IgD-negative memory B cell (primary cell): ENCODE results near the gene GNAI1. TPM values are rescaled to one million over a fixed set of nuclear protein-coding genes. Genes with fewer than 3 reads are reported as not detected.
"Not testable (repeated sequence)": the region's sequence is repeated elsewhere in the genome, so short reads cannot be mapped to it uniquely, and the experiment has no call there.

Experiments
- H3K27ac Mint-ChIP-seq, 3 donors: one replicate each; pipeline ENCODE4 v1.8.0; 2020 to 2022; ENCODE audit warnings: mild to moderate bottlenecking in 3 of 3, mixed read lengths in 3 of 3, moderate library complexity in 1 of 3
- H3K27me3 Mint-ChIP-seq: one replicate; pipeline ENCODE4 v1.8.0; 2021; ENCODE audit warnings: mixed read lengths
- H3K36me3 Mint-ChIP-seq: one replicate; pipeline ENCODE4 v1.8.0; 2020; ENCODE audit warnings: mild to moderate bottlenecking, mixed read lengths
- H3K4me1 Mint-ChIP-seq, 3 donors: one replicate each; pipeline ENCODE4 v1.8.0; 2020 to 2022; ENCODE audit warnings: mixed read lengths in 3 of 3, mild to moderate bottlenecking in 1 of 3
- H3K4me3 Mint-ChIP-seq, 4 donors: one replicate each; pipeline ENCODE4 v1.8.0; 2020 to 2022; ENCODE audit warnings: mild to moderate bottlenecking in 4 of 4, mixed read lengths in 4 of 4, moderate library complexity in 3 of 4
- H3K9me3 Mint-ChIP-seq, 3 donors: one replicate each; pipeline ENCODE4 v1.8.0; 2020 to 2021; ENCODE audit warnings: mixed read lengths in 3 of 3, mild to moderate bottlenecking in 1 of 3
- polyA plus RNA-seq: library from polyadenylated mRNA; unstranded; fragments of 300-500 nt; fragmentation: Illumina TruSeq; gene quantifications from one replicate; pipeline ENCODE4 v1.2.3, GENCODE V29; 2021

GNAI1 gene
- polyA plus RNA-seq, 1 donor from 2014 or later, result 0.10 TPM

DNA sequence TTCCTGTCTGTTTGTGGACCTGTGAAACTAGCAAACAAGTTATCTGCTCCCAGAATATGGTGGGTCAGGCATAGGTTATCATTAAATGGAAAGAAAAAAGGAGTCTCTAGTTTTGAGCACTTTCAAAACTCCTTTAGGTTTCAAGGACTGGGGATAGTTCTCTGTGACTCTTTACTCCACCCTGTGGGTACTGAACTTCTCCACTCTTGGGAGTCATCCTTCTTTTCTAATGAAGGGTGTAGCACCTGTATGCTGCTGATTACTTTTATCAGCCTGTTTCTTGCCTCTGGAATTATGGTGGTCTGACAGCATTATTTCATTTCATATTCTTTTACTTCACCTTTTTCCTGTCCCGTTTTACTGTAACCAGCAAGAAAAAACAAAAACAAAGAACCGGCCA lies 6.7 kb downstream of the GNAI1 start:
- H3K9me3 Mint-ChIP-seq, result peaks cover 0 to 2% (median 2%) of the 10 kb centered on the region in 3 donors
- peaks cover 12% of the 10 kb centered on the region for H3K27me3 Mint-ChIP-seq
- no peaks in the 10 kb centered on the region for H3K36me3 Mint-ChIP-seq
- peaks cover 0 to 6% (median 0%) of the 10 kb centered on the region in 3 donors for H3K4me1 Mint-ChIP-seq
- no peak overlapping the region for H3K27ac Mint-ChIP-seq
- H3K4me3 Mint-ChIP-seq, result no peak overlapping the region

DNA sequence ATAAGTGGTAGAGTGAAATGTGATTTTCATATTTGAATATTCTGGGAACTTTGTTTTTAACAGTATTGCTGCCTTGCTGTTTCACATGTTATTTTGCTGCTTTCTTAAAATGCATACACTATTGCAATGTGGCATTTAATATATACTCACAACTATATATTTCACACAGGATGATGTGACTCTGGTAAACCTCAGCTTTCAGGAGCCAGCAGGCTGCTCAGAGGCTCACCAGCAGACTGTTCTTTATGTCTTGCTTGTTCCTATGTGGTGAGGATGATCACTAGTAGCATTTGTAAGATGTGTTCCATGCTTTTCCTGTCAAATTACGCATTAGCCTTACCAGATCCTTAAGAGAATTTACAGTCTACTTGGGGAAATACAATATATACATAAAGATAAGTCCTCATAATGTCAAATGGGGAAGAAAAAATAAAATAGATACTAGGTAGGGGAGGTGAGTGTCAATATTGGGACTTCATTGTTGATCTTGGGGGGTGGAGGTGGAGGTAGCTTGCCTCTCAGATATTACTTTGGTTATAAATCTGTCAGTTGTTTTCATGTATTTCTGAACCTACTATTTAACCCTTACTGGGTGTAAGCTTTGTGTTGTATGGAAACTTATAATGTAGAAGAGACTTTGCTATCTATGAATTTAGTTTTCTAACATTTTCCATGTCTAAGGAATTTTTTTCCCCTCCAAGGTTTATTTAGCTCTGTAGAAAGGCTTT lies 8.4 kb downstream of the GNAI1 start:
- H3K4me1 Mint-ChIP-seq, result no peaks in the 10 kb centered on the region
- H3K36me3 Mint-ChIP-seq, result no peaks in the 10 kb centered on the region
- H3K27ac Mint-ChIP-seq, result no peak overlapping the region
- H3K27me3 Mint-ChIP-seq, result no peaks in the 10 kb centered on the region
- H3K9me3 Mint-ChIP-seq, result peaks cover 0 to 2% (median 0%) of the 10 kb centered on the region in 3 donors
- H3K4me3 Mint-ChIP-seq, result no peak overlapping the region

DNA sequence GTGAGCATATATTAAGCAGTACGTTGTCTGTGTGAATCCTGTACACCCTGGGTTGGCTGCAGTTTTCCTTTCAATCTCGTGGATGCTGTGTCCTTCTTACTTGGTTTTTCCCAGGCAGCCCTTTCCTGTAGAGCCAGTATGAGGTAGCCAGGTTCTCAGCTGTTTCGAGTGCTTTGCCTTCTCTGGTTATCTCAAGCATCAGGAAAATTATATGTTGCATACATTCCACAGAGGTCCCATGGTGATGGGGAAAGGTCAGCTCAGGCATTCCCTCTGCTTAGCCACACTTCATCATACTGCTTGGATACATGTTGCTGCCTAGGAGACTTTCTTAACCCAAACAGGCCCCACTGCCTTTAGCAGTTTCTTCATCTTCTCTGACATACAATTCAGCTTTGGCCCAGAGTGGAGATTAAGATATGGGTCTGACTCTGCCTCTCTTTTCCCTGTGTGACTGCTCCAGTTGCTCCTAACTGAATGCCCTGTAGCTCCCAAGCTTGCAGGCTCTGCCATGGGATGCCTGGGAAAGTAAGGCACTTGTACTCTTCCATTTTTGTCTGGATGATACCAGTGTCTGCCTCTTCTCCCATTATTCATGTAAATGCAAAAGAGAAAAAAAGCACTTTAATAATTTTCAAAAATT lies 11.3 kb downstream of the GNAI1 start:
- Mint-ChIP-seq H3K4me1 (no peaks in the 10 kb centered on the region), H3K36me3 (peaks cover 1% of the 10 kb centered on the region), H3K27me3 (no peaks in the 10 kb centered on the region), H3K9me3 (peaks cover 0 to 2% (median 0%) of the 10 kb centered on the region in 3 donors), H3K4me3 (no peak overlapping the region), H3K27ac (no peak overlapping the region)

DNA sequence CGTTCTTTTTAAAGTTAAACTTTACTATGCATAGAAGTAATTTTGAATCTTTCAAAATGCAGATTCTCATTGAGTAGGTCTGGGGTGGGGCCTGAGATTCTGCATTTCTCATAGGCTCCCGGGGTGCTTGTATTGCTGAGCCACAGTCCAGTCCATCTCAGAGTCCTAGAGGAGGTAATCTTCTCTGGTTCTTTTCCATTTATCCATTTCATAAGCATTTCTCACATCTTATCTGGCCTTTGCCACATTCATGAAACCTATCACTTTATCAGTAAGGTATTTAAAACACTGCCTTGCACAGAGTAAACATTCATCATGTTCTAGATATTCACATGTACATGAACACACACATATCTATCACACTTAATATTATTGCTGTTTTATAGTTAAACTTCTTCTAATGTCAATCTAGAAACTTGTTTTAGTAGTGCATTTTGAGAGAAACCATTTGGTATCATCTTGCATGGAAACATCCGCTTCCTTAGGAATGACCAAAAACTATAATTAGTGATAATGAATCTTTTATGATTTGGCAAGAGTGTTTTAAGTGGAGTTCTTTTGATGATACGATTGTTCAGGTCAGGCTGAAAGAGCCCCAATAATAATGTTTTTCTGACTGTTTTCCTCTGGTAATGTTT lies 12.0 kb downstream of the GNAI1 start:
- H3K27me3 Mint-ChIP-seq, result no peaks in the 10 kb centered on the region

DNA sequence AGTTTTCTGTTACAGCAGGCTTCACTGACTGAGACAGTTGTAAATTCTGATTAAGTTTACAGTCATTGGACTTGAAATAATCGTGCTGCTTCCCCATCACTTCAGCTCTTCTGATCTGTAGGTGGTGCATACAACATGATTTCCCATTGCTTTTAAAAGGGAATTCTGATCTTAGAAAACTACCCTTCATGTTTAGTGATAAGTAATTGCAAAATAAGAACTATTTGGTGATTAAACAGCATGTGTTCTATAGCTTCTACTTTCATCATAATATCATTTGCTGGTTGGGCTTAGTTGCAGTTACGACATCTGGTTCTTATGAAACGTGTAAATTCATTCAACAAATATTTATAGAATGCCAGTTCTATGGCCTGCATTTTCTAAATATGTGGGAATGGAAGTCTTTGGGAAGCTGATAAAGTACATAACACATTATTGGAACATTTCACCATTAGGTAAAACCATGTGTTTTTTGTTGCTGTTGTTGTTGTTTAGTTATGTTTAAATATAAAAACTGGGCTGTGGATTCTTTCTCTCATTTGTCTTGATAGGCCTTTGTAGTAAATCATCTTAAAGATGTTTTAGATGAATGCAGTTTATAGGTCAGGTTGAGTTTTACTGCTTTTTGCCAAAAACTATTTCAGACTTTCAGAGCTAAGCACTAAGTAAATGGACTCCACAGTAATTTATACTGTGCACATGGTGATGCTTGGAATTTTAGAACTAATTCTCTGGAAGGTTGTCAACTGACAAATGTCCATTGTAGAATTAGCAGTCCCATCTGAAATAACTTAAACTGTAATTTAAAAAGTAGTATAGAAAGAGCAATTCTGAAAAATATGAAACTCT lies 13.1 kb downstream of the GNAI1 start:
- H3K27me3 Mint-ChIP-seq, result no peaks in the 10 kb centered on the region
- H3K4me3 Mint-ChIP-seq, result no peak overlapping the region
- peaks cover 1% of the 10 kb centered on the region for H3K36me3 Mint-ChIP-seq
- H3K4me1 Mint-ChIP-seq, result no peaks in the 10 kb centered on the region
- no peak overlapping the region for H3K27ac Mint-ChIP-seq
- H3K9me3 Mint-ChIP-seq, result no peaks in the 10 kb centered on the region

More for the DNA sequence above, 12.0 kb downstream of the GNAI1 start:
- H3K36me3 Mint-ChIP-seq, result peaks cover 1% of the 10 kb centered on the region
- no peaks in the 10 kb centered on the region for H3K4me1 Mint-ChIP-seq
- H3K9me3 Mint-ChIP-seq, result peaks cover 0 to 2% (median 0%) of the 10 kb centered on the region in 3 donors
- H3K27ac Mint-ChIP-seq, result no peak overlapping the region
- no peak overlapping the region for H3K4me3 Mint-ChIP-seq

DNA sequence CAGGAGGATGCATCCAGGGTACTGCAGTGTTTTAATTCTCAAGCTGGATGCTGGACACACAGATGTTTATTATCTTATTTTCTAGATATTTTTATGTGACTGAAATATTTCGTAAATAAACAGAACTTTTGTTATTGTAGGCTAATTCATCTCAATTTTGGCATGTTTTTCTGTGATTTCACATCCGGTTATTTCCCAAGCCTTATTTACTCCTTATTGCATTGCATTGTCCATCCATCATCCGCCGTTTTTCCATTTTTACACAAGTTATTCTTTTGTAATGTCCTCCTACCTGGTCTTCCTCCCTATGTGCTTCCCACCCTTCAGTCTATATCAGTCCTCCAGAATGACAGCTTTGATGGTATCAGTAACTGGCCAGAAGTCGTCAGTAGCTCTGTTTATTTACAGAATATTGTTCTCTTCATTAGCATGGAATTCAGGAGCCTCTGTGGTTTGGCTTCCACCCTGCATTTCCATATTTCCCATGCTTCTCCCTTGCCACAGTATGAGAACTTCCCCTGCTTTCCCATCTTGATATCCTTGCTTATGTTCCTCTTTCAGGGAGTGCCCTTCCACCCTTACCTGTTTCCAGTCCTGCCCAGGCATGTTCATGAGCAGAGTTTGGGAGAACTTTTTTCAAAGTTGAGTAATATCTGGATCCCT lies 16.1 kb downstream of the GNAI1 start:
- peaks cover 1% of the 10 kb centered on the region for H3K36me3 Mint-ChIP-seq
- no peaks in the 10 kb centered on the region for H3K27me3 Mint-ChIP-seq
- no peak overlapping the region for H3K4me3 Mint-ChIP-seq
- H3K27ac Mint-ChIP-seq, result no peak overlapping the region
- no peaks in the 10 kb centered on the region for H3K4me1 Mint-ChIP-seq
- no peaks in the 10 kb centered on the region for H3K9me3 Mint-ChIP-seq

DNA sequence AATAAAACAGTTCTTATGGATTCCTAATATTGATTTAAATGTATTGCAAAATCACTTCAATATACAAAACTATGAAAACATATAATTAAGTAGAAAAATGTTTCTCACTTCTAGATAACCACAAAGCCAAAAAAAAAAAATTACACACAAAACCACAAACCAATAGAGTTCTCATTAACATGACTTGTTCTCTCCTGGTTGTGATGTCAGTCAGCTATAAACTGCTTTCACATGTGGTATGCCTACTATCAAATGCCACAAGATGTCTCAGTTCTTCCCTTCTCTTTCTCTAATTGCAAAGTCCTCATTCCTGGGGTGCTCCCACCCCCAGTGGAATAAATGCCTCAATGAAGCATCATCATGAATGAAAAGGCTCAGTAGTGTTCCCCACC lies 16.6 kb downstream of the GNAI1 start:
- Mint-ChIP-seq H3K27me3 (no peaks in the 10 kb centered on the region), H3K4me3 (no peak overlapping the region), H3K36me3 (peaks cover 1% of the 10 kb centered on the region), H3K4me1 (no peaks in the 10 kb centered on the region), H3K27ac (no peak overlapping the region), H3K9me3 (no peaks in the 10 kb centered on the region)

DNA sequence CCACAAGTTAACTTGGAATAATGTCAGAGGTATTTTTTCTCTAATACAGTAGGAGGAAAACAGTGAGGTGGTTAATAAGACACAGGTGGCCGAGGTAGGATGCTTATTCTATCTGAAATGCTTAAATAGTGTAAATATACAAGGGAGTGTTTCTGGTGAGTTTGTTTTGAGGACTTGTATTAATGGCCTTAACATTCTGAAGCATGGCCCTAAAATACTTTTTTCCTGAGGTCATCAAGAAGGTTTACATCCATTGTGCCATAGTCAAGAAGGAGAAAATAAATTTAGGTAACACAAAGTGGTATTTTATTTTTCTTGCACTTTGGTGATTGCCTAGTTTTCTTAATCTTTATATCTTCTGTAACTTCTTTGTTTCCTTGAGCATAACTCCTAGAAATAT lies 18.8 kb downstream of the GNAI1 start:
- no peak overlapping the region for H3K27ac Mint-ChIP-seq
- peaks cover 1% of the 10 kb centered on the region for H3K36me3 Mint-ChIP-seq
- H3K4me3 Mint-ChIP-seq, result no peak overlapping the region
- no peaks in the 10 kb centered on the region for H3K27me3 Mint-ChIP-seq
- peaks cover 0 to 2% (median 0%) of the 10 kb centered on the region in 3 donors for H3K9me3 Mint-ChIP-seq
- H3K4me1 Mint-ChIP-seq, result no peaks in the 10 kb centered on the region

DNA sequence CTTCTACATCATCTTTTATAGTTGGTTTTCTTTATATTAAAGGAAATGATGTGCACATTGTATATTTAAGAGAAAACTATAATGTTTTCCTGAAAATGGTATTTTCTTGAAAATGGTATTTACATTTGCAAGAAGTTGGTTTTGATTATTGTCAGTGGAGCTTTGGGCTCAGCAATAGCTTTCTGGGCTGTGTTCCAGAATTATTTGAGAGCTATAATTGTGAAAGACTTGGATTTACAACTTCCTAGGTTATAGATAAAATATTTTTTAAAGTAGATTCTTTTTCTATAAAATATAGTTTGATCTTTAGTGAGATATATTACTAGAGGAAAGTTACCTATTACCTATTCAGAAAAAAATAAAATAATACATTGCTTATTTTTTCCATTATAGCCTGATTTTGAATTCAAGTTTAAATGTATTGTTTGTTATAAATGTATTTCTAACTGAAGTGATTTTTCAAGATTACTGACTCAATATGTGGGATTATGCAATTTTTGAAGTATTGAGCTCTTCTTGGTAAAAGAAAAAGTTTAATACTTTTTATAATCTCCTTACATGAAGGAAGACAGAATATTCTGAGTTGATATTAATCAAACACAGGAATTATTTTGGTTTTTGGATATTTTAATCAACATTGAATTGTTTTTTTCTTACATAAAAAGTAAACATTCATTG lies 20.2 kb downstream of the GNAI1 start:
- peaks cover 0 to 2% (median 0%) of the 10 kb centered on the region in 3 donors for H3K9me3 Mint-ChIP-seq
- no peak overlapping the region for H3K4me3 Mint-ChIP-seq
- peaks cover 1% of the 10 kb centered on the region for H3K36me3 Mint-ChIP-seq
- H3K27me3 Mint-ChIP-seq, result no peaks in the 10 kb centered on the region
- no peak overlapping the region for H3K27ac Mint-ChIP-seq
- no peaks in the 10 kb centered on the region for H3K4me1 Mint-ChIP-seq

DNA sequence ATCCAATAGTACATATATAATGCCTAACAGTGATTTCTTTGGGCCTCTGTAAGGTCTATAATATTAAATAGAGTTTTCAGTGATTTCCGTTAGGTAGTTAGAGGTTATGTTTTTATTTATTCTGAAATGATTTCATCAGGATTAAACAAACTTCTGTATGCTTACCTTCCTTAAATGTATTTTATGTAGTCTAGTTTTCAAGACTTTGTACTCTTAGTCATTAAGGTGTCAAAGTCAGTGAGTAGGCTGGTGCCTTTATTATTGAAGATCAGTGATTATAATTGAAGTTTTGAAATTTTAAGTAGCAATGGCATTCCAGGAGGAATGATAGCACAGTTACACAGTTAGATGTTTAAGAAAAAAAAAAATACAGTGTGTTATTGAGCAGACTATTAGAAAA lies 20.7 kb downstream of the GNAI1 start:
- H3K9me3 Mint-ChIP-seq, result peaks cover 0 to 2% (median 0%) of the 10 kb centered on the region in 3 donors
- H3K4me1 Mint-ChIP-seq, result no peaks in the 10 kb centered on the region
- no peak overlapping the region for H3K27ac Mint-ChIP-seq

DNA sequence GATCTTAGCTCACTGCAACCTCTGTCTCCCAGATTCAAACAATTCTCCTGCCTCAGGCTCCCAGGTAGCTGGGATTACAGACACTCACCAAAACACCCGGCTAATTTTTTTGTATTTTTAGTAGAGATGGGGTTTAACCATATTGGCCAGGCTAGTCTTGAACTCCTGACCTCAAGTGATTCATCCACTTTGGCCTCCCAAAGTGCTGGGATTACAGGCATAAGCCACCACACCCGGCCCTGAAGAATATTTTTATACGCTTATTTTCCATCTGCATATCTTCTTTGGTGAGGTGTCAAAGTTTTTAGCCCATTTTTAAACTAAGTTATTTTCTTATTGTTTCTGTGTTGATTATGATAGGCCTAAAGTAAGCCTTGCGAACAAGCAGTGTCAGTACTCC lies 23.1 kb downstream of the GNAI1 start:
- not testable (repeated sequence) for H3K36me3 Mint-ChIP-seq, H3K27ac Mint-ChIP-seq, H3K4me3 Mint-ChIP-seq, H3K27me3 Mint-ChIP-seq, H3K9me3 Mint-ChIP-seq, H3K4me1 Mint-ChIP-seq

More for the DNA sequence above, 20.7 kb downstream of the GNAI1 start:
- H3K36me3 Mint-ChIP-seq, result no peaks in the 10 kb centered on the region
- H3K27me3 Mint-ChIP-seq, result no peaks in the 10 kb centered on the region
- H3K4me3 Mint-ChIP-seq, result no peak overlapping the region

DNA sequence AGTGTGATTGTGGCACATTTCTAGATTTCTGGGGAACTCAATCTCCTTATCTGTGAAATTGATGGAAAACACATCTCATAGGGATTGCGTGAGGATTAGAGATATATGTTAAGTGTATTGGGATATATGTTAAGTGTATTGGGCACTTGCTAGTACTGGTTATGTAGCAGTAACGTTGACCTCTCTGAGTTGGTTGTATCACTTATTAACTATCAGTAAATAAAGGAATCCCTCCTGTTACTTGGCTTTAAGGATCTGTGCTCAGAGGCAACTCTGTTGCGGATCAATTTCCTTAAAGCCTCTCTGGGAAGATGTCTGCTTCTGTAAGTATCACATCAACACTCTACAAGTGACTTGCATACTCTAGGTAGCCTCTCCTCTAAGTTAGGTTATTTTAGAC lies 25.2 kb downstream of the GNAI1 start:
- Mint-ChIP-seq H3K4me3 (no peak overlapping the region), H3K9me3 (peaks cover 0 to 4% (median 2%) of the 10 kb centered on the region in 3 donors), H3K4me1 (no peaks in the 10 kb centered on the region), H3K36me3 (no peaks in the 10 kb centered on the region), H3K27me3 (no peaks in the 10 kb centered on the region), H3K27ac (no peak overlapping the region)

DNA sequence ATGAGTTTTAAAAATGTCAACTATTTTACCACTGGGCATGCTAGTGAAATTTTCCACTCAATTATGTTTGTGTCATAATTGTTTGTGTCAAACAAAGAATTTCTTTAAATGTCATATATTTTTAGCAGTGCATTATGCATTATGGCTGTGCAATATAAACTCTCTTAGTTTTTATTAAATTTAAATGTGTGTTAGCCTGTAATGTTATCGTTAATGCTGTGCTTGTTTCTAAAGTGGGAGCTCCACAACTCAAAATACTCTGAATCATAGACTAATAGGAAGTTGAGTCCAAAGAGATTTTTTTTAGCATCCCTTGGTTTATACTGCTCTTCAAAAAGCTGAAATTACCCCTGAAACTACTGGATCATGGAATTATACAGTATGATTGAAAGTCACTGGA lies 26.8 kb downstream of the GNAI1 start:
- H3K27me3 Mint-ChIP-seq, result no peaks in the 10 kb centered on the region
- no peaks in the 10 kb centered on the region for H3K4me1 Mint-ChIP-seq
- peaks cover 0 to 4% (median 2%) of the 10 kb centered on the region in 3 donors for H3K9me3 Mint-ChIP-seq
- no peaks in the 10 kb centered on the region for H3K36me3 Mint-ChIP-seq
- H3K4me3 Mint-ChIP-seq, result no peak overlapping the region
- H3K27ac Mint-ChIP-seq, result no peak overlapping the region

DNA sequence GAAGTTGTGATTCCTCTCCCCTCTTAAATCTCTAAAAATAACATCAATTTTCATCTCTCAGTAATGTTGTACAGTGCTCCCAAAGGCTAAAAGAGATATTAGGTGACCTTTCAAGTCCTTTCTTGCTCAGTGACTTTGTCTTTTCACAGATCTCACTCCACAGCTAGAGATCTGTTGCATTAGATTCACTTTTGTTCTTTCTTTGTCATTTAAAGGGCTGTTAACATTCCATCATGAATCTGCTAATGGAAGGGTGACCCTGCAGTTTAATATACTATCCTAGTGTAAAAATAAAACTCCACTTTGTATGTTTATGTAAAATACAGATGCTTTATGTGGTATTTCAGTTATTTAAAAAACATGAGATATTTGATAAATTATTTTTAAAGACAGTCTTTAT lies 30.5 kb downstream of the GNAI1 start:
- Mint-ChIP-seq H3K36me3 (no peaks in the 10 kb centered on the region), H3K4me3 (no peak overlapping the region), H3K9me3 (peaks cover 0 to 10% (median 3%) of the 10 kb centered on the region in 3 donors), H3K27ac (no peak overlapping the region), H3K4me1 (no peaks in the 10 kb centered on the region), H3K27me3 (no peaks in the 10 kb centered on the region)
